K562 (cell line): ENCODE measurements around the gene C6orf47. TPM values are rescaled to one million over a fixed set of nuclear protein-coding genes. Genes with fewer than 3 reads are reported as not detected.

Experiments
- ATAC-seq: fragments of 200-7000 bp; cut with Tn5 transposase; 3 replicates; pipeline ENCODE4 v1.9.1; 2020; ENCODE audit warnings: moderate library complexity
- BruUV-seq: library from RNA; stranded (reverse); fragments of 400-500 nt; replicated peaks from 2 replicates; lab custom pipeline; 2021; lab: Mats Ljungman, UMichigan
- CTCF ChIA-PET: fragments of 300-600 bp; formaldehyde crosslinking; extraction: SDS; loops from one replicate; lab custom pipeline; 2021; ENCODE audit warnings: low intra/inter-chr PET ratio; lab: Yijun Ruan, JAX
- POLR2A ChIA-PET: fragments of 300-600, 350-650 bp; sonication (Branson Sonifier 250); formaldehyde crosslinking; extraction: SDS; loops from one replicate; lab custom pipeline; 2021; ENCODE audit warnings: antibody characterized with exemption, inconsistent platforms; lab: Yijun Ruan, JAX
- DNase-seq, 4 experiments: peaks; one replicate each; pipeline versions ENCODE4 v3.0.0 to v3.0.0-alpha.2; 2011 to 2018; ENCODE audit warnings: low spot score in 3 of 4, mixed read lengths in 3 of 4; ENCODE audit errors: extremely low read depth in 1 of 4
- FAIRE-seq: peaks from 2 replicates; lab custom pipeline; 2011; peaks lifted over from hg19 to GRCh38; lab: Jason Lieb, UNC
- H2AFZ ChIP-seq: 2 replicates; pipeline ENCODE4 v1.6.0; 2011; ENCODE audit warnings: low read depth, low read length, control low read depth, inconsistent platforms
- H3K27ac ChIP-seq: fragments of 200-600 bp; 3 replicates; pipeline ENCODE4 v1.8.0; 2011; ENCODE audit warnings: low read depth, mild to moderate bottlenecking, control low read depth, inconsistent platforms, low read length, moderate library complexity, mixed read lengths; ENCODE audit errors: extremely low read depth
- H3K27me3 ChIP-seq, 2 experiments: fragments of 300-600 bp in 1 of 2; 2 replicates in 1 of 2; 3 replicates in 1 of 2; pipeline versions ENCODE4 v1.6.0 to v1.8.0; 2011; ENCODE audit warnings: inconsistent platforms in 2 of 2, low read length in 2 of 2, mild to moderate bottlenecking in 1 of 2, mixed read lengths in 1 of 2, moderate library complexity in 1 of 2; ENCODE audit not compliant: control insufficient read depth in 2 of 2, insufficient read depth in 2 of 2
- H3K36me3 ChIP-seq: fragments of 300-600 bp; 3 replicates; pipeline ENCODE4 v1.8.0; 2011; ENCODE audit warnings: mild to moderate bottlenecking, low read length, inconsistent platforms; ENCODE audit not compliant: control insufficient read depth, insufficient read depth
- H3K4me1 ChIP-seq, 2 experiments: fragments of 200-600 bp in 1 of 2; replicated peaks in 1 of 2; 2 replicates in 1 of 2; 3 replicates in 1 of 2; pipeline versions ENCODE4 v1.5.1 to v1.8.0; 2011; ENCODE audit warnings: inconsistent platforms in 2 of 2, low read length in 2 of 2, mild to moderate bottlenecking in 1 of 2, mixed read lengths in 1 of 2, moderate library complexity in 1 of 2; ENCODE audit not compliant: control insufficient read depth in 2 of 2, insufficient read depth in 2 of 2
- H3K4me2 ChIP-seq: 2 replicates; pipeline ENCODE4 v1.6.1; 2011; ENCODE audit warnings: low read length, control low read depth, inconsistent platforms, mixed read lengths; ENCODE audit not compliant: insufficient read depth
- H3K4me3 ChIP-seq: fragments of 200-600 bp; sonication (generic), shearing (Covaris generic); 2 replicates; pipeline ENCODE4 v1.5.1; 2016; ENCODE audit warnings: control low read depth, inconsistent platforms
- H3K79me2 ChIP-seq: fragments of 200-600 bp; 3 replicates; pipeline ENCODE4 v1.8.0; 2011; ENCODE audit warnings: low read length, inconsistent platforms; ENCODE audit not compliant: control insufficient read depth, insufficient read depth
- H3K9ac ChIP-seq, 2 experiments: 2 replicates each; pipeline versions ENCODE4 v1.6.0 to v1.6.1; 2011; ENCODE audit warnings: low read depth in 2 of 2, low read length in 2 of 2, control low read depth in 1 of 2, inconsistent platforms in 1 of 2, mild to moderate bottlenecking in 1 of 2, mixed read lengths in 1 of 2; ENCODE audit not compliant: insufficient read depth in 1 of 2
- H3K9me1 ChIP-seq: one replicate; pipeline ENCODE4 v1.6.0; 2011; ENCODE audit warnings: inconsistent platforms, mild to moderate bottlenecking, low read length, moderate library complexity; ENCODE audit not compliant: control insufficient read depth, insufficient read depth
- H3K9me3 ChIP-seq: replicated peaks from 2 replicates; pipeline ENCODE4 v1.5.1; 2011; ENCODE audit warnings: low read depth, low read length, inconsistent platforms; ENCODE audit not compliant: control insufficient read depth, insufficient read depth
- H4K20me1 ChIP-seq: replicated peaks from 2 replicates; pipeline ENCODE4 v1.6.1; 2011; ENCODE audit warnings: low read length, inconsistent platforms, mixed read lengths; ENCODE audit not compliant: control insufficient read depth, insufficient read depth
- DACH1 ChIP-seq: fragments of 450-650 bp; IDR thresholded peaks from 2 replicates; pipeline ENCODE4 v1.6.1; 2018; ENCODE audit not compliant: partially characterized antibody
- ELF1 ChIP-seq: fragments of 200-800 bp; sonication (Bioruptor generic); IDR thresholded peaks from 2 replicates; pipeline ENCODE4 v1.6.1; 2016; ENCODE audit warnings: missing genetic modification characterization, missing compliant biosample characterization
- MIER1 ChIP-seq: fragments of 450-650 bp; IDR thresholded peaks from 2 replicates; pipeline ENCODE4 v1.6.1; 2016; ENCODE audit warnings: antibody characterized with exemption, mild to moderate bottlenecking, low read depth
- POLR2G ChIP-seq: fragments of 200-400 bp; formaldehyde crosslinking; IDR thresholded peaks from 2 replicates; pipeline ENCODE4 v1.6.1; 2017; ENCODE audit warnings: low read depth, mild to moderate bottlenecking, antibody characterized with exemption, low read length, moderate library complexity
- RBFOX2 ChIP-seq: fragments of 200-400 bp; formaldehyde crosslinking; IDR thresholded peaks from 2 replicates; pipeline ENCODE4 v1.6.1; 2017; ENCODE audit warnings: low read depth, mild to moderate bottlenecking, low read length, moderate library complexity
- RBM17 ChIP-seq: fragments of 200-400 bp; formaldehyde crosslinking; IDR thresholded peaks from 2 replicates; pipeline ENCODE4 v1.6.1; 2017; ENCODE audit warnings: low read depth, mild to moderate bottlenecking, low read length, borderline replicate concordance
- RBM22 ChIP-seq: fragments of 200-400 bp; formaldehyde crosslinking; IDR thresholded peaks from 2 replicates; pipeline ENCODE4 v1.6.1; 2018; ENCODE audit warnings: low read length, low read depth; ENCODE audit not compliant: poor library complexity, severe bottlenecking
- SMAD2 ChIP-seq: fragments of 150-350 bp; IDR thresholded peaks from 2 replicates; pipeline ENCODE4 v1.6.1; 2014; ENCODE audit warnings: low read depth, mild to moderate bottlenecking, low read length
- TCF7 ChIP-seq: sonication (generic); IDR thresholded peaks from 2 replicates; pipeline ENCODE4 v1.6.1; 2016; ENCODE audit warnings: antibody characterized with exemption, borderline replicate concordance
- ZNF324 ChIP-seq: fragments of 250-450 bp; sonication (Bioruptor Pico); IDR thresholded peaks from 2 replicates; pipeline ENCODE4 v1.4.0; 2020; ENCODE audit warnings: mild to moderate bottlenecking
- ZNF655 ChIP-seq: fragments of 250-450 bp; sonication (Bioruptor Pico); IDR thresholded peaks from 2 replicates; pipeline ENCODE4 v1.5.0; 2021
- whole genome bisulfite sequencing: fragments of 100-300 bp; shearing (Covaris generic); methylation state at CpG from one replicate; pipeline ENCODE4 v1.1.6; 2016; ENCODE audit warnings: low coverage, mixed read lengths; ENCODE audit not compliant: insufficient coverage; ENCODE audit errors: missing lambda C conversion rate; 5-methylcytosine and 5-hydroxymethylcytosine counted together
- in situ Hi-C: fragments of 300-500 bp; cut with MboI; formaldehyde crosslinking; loops from 4 replicates; pipeline ENCODE4 v1.15.0; 2018; ENCODE audit warnings: inconsistent platforms, mixed read lengths
- intact Hi-C: fragments of 100-400 bp; cut with micrococcal nuclease; formaldehyde crosslinking; loops from 2 replicates; pipeline ENCODE4 v1.14.2; 2022
- polyA plus RNA-seq, 8 experiments: library from polyadenylated mRNA; depleted of rRNA in 4 of 8; stranded (reverse) in 5 of 8; unstranded in 3 of 8; fragments of >200 nt; fragmentation: Nextera tagmentation in 2 of 8; fragmentation: Illumina TruSeq in 1 of 8; extraction: Ambion mirVana in 2 of 8; extraction: Trizol in 1 of 8; gene quantifications; 2 replicates each; pipeline versions ENCODE4 v1.2.1 to v1.2.3, GENCODE V29; 2011 to 2014; ENCODE audit warnings: inconsistent platforms in 1 of 8, missing spikeins in 1 of 8
- total RNA-seq, 7 experiments: library from RNA; depleted of rRNA in 6 of 7; stranded (reverse); fragments of >200 nt in 6 of 7; fragmentation: Illumina TruSeq in 2 of 7; extraction: Trizol in 2 of 7; gene quantifications; 2 replicates each; pipeline versions ENCODE4 v1.2.1 to v1.2.3, GENCODE V29; 2011 to 2021; ENCODE audit warnings: low replicate concordance in 1 of 7
- TF ChIP-seq, protein P1 (sequence below): fragments of 200-800 bp; sonication (Bioruptor generic); IDR thresholded peaks from 2 replicates; pipeline ENCODE4 v1.6.1; 2016; ENCODE audit warnings: missing genetic modification characterization, missing compliant biosample characterization

The C6orf47 gene
- total and polyA plus RNA-seq, 9 of the 15 experiments (the other 6 are each of a cell fraction or from before 2014, with no cell fraction given): 0.14 to 43.8 (median 27.0) TPM

GRCh38 chr6:31643818-31644454, 16.6 kb downstream of the C6orf47 start:
- Histone ChIP-seq H3K4me2 (no peak overlapping the region), H3K9ac (peak overlapping the region in 1 of 2 experiments; percentile 6; a peak in 1 of 4 replicates), H3K36me3 (peaks cover 95% of the 10 kb centered on the region), H3K9me3 (no peaks in the 10 kb centered on the region), H3K27me3 (no peaks in the 10 kb centered on the region), H3K4me1 (peaks cover 0 to 5% of the 10 kb centered on the region in 2 experiments; a peak in 1 of 5 replicates), H2AFZ (no peak overlapping the region), H4K20me1 (no peaks in the 10 kb centered on the region), H3K4me3 (no peak overlapping the region), H3K27ac (no peak overlapping the region), H3K79me2 (peaks cover 6% of the 10 kb centered on the region; the same call in 1 of the 3 replicates), H3K9me1 (no peaks in the 10 kb centered on the region)
- FAIRE-seq: no peak
- ATAC-seq: no peak
- no peak for TF ChIP-seq SMAD2
- no peak for TF ChIP-seq RBM17
- no peak for TF ChIP-seq MIER1
- TF ChIP-seq TCF7: no peak
- peak; percentile 66 for TF ChIP-seq RBFOX2
- TF ChIP-seq ZNF324 (CRISPR knock-in tag): no peak
- no peak for TF ChIP-seq DACH1
- no peak for TF ChIP-seq ZNF655 (CRISPR knock-in tag)
- peak; percentile 60 for TF ChIP-seq POLR2G
- TF ChIP-seq RBM22: peak; percentile 73
- TF ChIP-seq, protein P1, sequence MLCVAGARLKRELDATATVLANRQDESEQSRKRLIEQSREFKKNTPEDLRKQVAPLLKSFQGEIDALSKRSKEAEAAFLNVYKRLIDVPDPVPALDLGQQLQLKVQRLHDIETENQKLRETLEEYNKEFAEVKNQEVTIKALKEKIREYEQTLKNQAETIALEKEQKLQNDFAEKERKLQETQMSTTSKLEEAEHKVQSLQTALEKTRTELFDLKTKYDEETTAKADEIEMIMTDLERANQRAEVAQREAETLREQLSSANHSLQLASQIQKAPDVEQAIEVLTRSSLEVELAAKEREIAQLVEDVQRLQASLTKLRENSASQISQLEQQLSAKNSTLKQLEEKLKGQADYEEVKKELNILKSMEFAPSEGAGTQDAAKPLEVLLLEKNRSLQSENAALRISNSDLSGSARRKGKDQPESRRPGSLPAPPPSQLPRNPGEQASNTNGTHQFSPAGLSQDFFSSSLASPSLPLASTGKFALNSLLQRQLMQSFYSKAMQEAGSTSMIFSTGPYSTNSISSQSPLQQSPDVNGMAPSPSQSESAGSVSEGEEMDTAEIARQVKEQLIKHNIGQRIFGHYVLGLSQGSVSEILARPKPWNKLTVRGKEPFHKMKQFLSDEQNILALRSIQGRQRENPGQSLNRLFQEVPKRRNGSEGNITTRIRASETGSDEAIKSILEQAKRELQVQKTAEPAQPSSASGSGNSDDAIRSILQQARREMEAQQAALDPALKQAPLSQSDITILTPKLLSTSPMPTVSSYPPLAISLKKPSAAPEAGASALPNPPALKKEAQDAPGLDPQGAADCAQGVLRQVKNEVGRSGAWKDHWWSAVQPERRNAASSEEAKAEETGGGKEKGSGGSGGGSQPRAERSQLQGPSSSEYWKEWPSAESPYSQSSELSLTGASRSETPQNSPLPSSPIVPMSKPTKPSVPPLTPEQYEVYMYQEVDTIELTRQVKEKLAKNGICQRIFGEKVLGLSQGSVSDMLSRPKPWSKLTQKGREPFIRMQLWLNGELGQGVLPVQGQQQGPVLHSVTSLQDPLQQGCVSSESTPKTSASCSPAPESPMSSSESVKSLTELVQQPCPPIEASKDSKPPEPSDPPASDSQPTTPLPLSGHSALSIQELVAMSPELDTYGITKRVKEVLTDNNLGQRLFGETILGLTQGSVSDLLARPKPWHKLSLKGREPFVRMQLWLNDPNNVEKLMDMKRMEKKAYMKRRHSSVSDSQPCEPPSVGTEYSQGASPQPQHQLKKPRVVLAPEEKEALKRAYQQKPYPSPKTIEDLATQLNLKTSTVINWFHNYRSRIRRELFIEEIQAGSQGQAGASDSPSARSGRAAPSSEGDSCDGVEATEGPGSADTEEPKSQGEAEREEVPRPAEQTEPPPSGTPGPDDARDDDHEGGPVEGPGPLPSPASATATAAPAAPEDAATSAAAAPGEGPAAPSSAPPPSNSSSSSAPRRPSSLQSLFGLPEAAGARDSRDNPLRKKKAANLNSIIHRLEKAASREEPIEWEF (CRISPR knock-in tag): no peak
- TF ChIP-seq ELF1: no peak
- 92% methylated on average over 13 of the region's 17 CpGs for WGBS
- no peak for DNase-seq
- no TSS peak for BruUV-seq
- intact Hi-C loops (no loop called here), in situ Hi-C loops (no loop called here)
- POLR2A ChIA-PET: interaction anchor here (0.6 to 11.9 kb wide), 6 partner anchors 8 to 105 kb away, joined by 3 to 190 read pairs (median 3); partner anchors contain the start of genes APOM and BAG6
- CTCF ChIA-PET: no interaction called here
